ENCODE measurements around the gene MTRF1L. TPM values are rescaled to one million over a fixed set of nuclear protein-coding genes. Genes with fewer than 3 reads are reported as not detected.

The MTRF1L gene
- total and polyA plus RNA-seq, 2 of the 8 experiments (the other 6 are each of a cell fraction or from before 2014, with no cell fraction given) = 4.5 to 26.5 TPM

- Histone ChIP-seq H3K23me2 (ENCODE audit: low read depth, low read length) (no peaks in the 10 kb centered on the region), H3K14ac (ENCODE audit: insufficient read length) (no peak overlapping the region), H2BK20ac (ENCODE audit: low read length) (no peak overlapping the region), H2AK5ac (ENCODE audit: low read depth, low read length) (no peak overlapping the region), H3K4me2 (ENCODE audit: insufficient read depth in 1 of 2, low read depth in 2 of 2, low read length in 2 of 2) (no peak overlapping the region; a peak in 1 of 4 replicates), H3K4ac (replicated peaks; ENCODE audit: insufficient read length, low read depth, low read length) (no peak overlapping the region), H2BK12ac (ENCODE audit: low read depth, low read length) (no peak overlapping the region), H2BK5ac (ENCODE audit: low read depth, low read length) (no peak overlapping the region), H3K4me1 (replicated peaks in 1 of 4; ENCODE audit: control insufficient read depth in 3 of 4, insufficient read depth in 4 of 4, low read length in 3 of 4) (peaks cover 0 to 8% (median 3%) of the 10 kb centered on the region in 4 experiments; a peak in 4 of 7 replicates), H3K4me3 (ENCODE audit: extremely low read depth in 1 of 4, insufficient read depth in 2 of 4, low read depth in 3 of 4, low read length in 4 of 4) (peak overlapping the region in 1 of 4 experiments; percentile 30; a peak in 2 of 8 replicates), H2AFZ (ENCODE audit: low read length) (no peak overlapping the region), H3K36me3 (ENCODE audit: control insufficient read depth in 2 of 4, insufficient read depth in 4 of 4, low read length in 3 of 4) (peaks cover 3 to 69% (median 32%) of the 10 kb centered on the region in 4 experiments), H3K79me1 (ENCODE audit: low read depth, low read length) (no peaks in the 10 kb centered on the region), H3K23ac (ENCODE audit: insufficient read length) (no peak overlapping the region), H4K8ac (ENCODE audit: extremely low read depth, insufficient read depth, low read length) (no peak overlapping the region), H4K20me1 (replicated peaks in 1 of 2; ENCODE audit: control insufficient read depth in 1 of 2, insufficient read depth in 2 of 2, low read length in 2 of 2) (peaks cover 11 to 32% of the 10 kb centered on the region in 2 experiments), H4K5ac (ENCODE audit: insufficient read length, low read depth, low read length) (no peak overlapping the region), H4K91ac (replicated peaks; ENCODE audit: insufficient read length, low read length) (no peak overlapping the region), H3K18ac (ENCODE audit: extremely low read depth, low read length) (no peak overlapping the region), H2BK15ac (ENCODE audit: low read length) (no peak overlapping the region), H3K9me3 (ENCODE audit: insufficient read depth in 2 of 2, low read depth in 1 of 2, low read length in 1 of 2) (no peaks in the 10 kb centered on the region), H3K9ac (replicated peaks in 1 of 4; ENCODE audit: extremely low read depth in 1 of 4, low read depth in 3 of 4, low read length in 3 of 4) (no peak overlapping the region), H2BK120ac (replicated peaks; ENCODE audit: low read depth, low read length) (no peak overlapping the region), H3K27me3 (replicated peaks in 1 of 4; ENCODE audit: control insufficient read depth in 3 of 4, extremely low read depth in 1 of 4, insufficient read depth in 3 of 4, low read length in 3 of 4) (no peaks in the 10 kb centered on the region), H3K79me2 (ENCODE audit: control insufficient read depth in 1 of 2, insufficient read depth in 2 of 2, low read length in 2 of 2) (peaks cover 52 to 99% of the 10 kb centered on the region in 2 experiments), H3K56ac (replicated peaks; ENCODE audit: insufficient read length, low read depth, low read length) (no peak overlapping the region), H3K27ac (ENCODE audit: low read depth, low read length) (no peak overlapping the region)
- ChIA-PET POLR2A (ENCODE audit: partially characterized antibody) (interaction anchor here (0.6 to 1.2 kb wide), 3 partner anchors 9 to 53 kb away, joined by 3 to 6 read pairs (median 3); no protein-coding TSS in a partner anchor), CTCF (ENCODE audit: partially characterized antibody) (interaction anchor here (1.0 to 2.1 kb wide), 3 partner anchors 19 to 229 kb away, joined by 3 to 5 read pairs (median 3); no protein-coding TSS in a partner anchor)
- TF ChIP-seq ZNF274 (IDR thresholded peaks at IDR 0.05; ENCODE audit: borderline replicate concordance, extremely low read depth, low read length) (no peak), MAFK (IDR thresholded peaks at IDR 0.05; ENCODE audit: low read depth, low read length) (no peak), POLR2AphosphoS5 (IDR thresholded peaks at IDR 0.05; ENCODE audit: low read depth, low read length) (no peak), HDAC6 (IDR thresholded peaks at IDR 0.05; ENCODE audit: low read depth, low read length) (no peak), SUZ12 (IDR thresholded peaks at IDR 0.05; ENCODE audit: low read length) (no peak), CHD2 (IDR thresholded peaks at IDR 0.05; ENCODE audit: low read length) (no peak), CBX5 (IDR thresholded peaks at IDR 0.05; ENCODE audit: low read depth, low read length) (no peak), CBX8 (IDR thresholded peaks at IDR 0.05; ENCODE audit: borderline replicate concordance, low read depth, low read length) (no peak)
- FAIRE-seq (no peak), DNase-seq (ENCODE audit: low read depth in 1 of 2, low spot score in 2 of 2) (no peak)
Measured at GRCh38 chr6:152977556-152977955, 25.0 kb downstream of the MTRF1L start.

Measured in H1 (cell line).